GM15510 (cell line): ENCODE results near the gene ISY1.

Experiments used
- POLR2A ChIP-seq: IDR thresholded peaks from 3 replicates; pipeline ENCODE4 v1.6.1; 2011; ENCODE audit warnings: borderline replicate concordance; ENCODE audit not compliant: insufficient read length; ENCODE audit errors: extremely low read depth

Gene ISY1

DNA sequence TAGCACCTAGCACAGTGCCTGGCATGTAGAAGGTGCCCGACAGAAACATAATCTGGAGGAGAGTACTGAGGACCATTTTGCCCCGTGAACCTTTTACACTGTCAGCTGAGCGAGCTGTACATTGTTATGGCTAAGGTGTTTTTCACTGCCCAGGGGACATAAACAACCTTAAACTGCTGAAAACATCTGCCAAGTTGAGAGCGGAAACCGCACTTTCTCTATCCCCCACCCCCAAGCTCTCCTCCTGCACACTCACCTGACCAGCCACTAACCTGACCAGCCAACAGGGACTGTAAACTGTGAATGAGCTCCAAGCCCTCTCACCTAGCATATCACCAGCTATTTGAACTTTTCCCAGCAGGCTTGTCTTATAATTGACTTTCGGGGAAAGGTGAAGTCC, 56.8 kb downstream of the ISY1 start:
- no peak for TF ChIP-seq POLR2A

GRCh38 chr3:129103296-129103695, 57.6 kb downstream of the ISY1 start:
- TF ChIP-seq POLR2A: no peak

GRCh38 chr3:129101370-129102138, 59.3 kb downstream of the ISY1 start:
- TF ChIP-seq POLR2A: no peak

DNA sequence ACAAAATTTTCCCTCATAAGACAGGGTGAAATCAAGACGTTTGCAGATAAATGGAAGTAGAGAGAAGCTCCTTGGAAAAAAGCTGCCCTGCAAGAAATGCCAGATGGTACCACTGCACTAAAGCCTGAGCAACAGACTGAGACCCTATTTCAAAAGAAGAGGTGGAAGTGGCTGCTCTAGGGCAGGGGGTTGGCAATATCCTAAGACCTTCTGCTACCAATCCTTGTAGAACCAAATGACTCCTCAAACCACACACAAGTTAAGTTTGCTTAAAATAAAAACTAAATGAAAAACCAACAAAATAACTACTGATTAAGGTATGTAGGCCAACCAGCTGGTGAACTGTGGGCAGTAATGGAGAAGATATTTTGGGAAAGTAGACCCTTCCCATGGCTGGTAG, 60.6 kb downstream of the ISY1 start:
- no peak for TF ChIP-seq POLR2A

DNA sequence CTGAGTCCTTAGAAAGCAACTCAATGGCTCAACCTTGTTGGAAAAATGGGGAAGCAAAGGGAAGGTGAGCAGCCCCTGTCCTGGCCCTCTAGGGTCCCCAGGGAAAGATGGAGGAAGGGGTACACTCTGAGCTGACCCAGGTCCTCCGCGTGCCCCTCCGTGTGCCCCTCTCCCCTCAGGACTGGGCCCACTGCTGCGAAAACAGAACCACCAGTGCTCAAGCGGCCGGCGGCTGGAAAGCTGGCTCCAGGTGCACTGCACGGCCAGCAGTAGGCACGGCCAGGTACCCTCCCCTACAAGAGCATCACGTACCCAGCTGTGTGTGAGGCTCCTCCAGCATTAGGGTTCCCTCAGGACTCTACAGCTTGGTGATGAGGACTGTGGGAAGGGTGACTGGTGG, 65.6 kb downstream of the ISY1 start:
- TF ChIP-seq POLR2A: no peak

GRCh38 chr3:129087138-129087702, 73.6 kb downstream of the ISY1 start:
- TF ChIP-seq POLR2A: no peak

DNA sequence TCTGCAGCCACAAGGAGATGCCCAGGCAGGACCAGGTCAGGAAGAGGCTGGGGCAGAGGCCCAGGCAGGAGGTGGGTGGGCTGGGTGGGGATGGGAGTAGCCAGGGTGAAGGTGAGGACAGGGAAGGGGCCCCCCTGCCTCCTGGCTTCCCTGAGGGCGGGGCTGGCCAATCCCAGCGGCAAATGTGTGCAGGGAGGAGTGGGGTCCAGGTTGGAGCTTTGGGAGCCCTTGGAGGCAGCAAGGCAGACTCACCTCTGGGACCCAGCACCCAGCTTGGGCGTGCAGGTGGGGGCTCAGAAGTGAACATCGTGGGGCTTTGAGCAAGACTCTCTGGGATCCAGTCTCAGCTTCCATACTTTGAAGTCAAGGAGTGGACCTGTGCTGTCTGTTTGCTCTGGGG, 75.0 kb downstream of the ISY1 start:
- no peak for TF ChIP-seq POLR2A

GRCh38 chr3:129085165-129085715, 75.6 kb downstream of the ISY1 start:
- no peak for TF ChIP-seq POLR2A

DNA sequence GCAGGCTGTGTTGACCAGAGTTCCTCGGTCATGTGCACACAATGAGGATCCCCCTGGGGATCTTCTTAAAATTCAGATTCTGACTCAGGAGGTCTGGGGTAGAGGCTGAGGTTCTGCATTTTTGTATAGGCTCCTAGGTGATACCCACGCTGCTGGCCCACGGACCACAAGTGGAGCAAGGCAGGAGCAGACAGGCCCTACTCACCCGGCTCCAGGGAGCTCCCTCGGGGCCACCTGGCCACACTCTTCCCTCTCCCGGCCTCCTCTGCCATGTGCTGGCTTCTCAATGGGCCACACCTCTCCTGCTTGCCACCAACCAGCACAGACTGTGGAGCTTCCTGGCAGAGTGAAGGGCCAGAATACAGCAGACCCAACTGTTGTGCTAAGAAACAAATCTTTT, 76.4 kb downstream of the ISY1 start:
- no peak for TF ChIP-seq POLR2A

- TF ChIP-seq POLR2A: no peak
Measured at GRCh38 chr3:129082026-129082425, 78.8 kb downstream of the ISY1 start.

DNA sequence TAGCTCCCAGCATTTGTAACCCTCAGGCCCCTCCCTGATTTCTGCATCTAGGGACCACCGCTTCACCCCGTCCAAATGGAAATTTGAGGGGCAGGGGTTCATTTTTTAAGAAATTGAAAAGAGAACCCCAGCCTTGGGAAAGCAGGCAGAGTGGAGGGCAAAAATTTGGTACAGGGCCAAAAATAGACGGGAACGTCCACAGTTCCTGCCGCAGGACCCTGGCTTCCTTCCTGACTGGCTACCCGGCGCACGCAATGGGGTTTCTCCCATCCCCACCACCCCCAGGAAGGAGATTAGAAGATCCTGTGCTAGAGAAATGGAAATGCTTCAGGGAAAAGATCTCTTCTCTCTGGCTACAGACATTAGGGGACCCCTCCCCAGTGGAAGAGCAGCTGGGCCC, 79.4 kb downstream of the ISY1 start:
- no peak for TF ChIP-seq POLR2A

- TF ChIP-seq POLR2A: no peak
Measured at GRCh38 chr3:129078510-129078909, 82.4 kb downstream of the ISY1 start.
